Effector memory CD4-positive, alpha-beta T cell (primary cell): ENCODE results near the gene ATP7A.
A peak's percentile ranks its signal among the peaks of the same experiment; 100 is the strongest.
"Not testable (repeated sequence)": the region's sequence is repeated elsewhere in the genome, so short reads cannot be mapped to it uniquely, and the experiment has no call there.

Source experiments
- DNase-seq, 3 donors: peaks; one replicate each; pipeline ENCODE4 v3.0.0-alpha.2; 2020
- H3K27ac ChIP-seq: 2 replicates; pipeline ENCODE4 v1.7.0; 2013; ENCODE audit warnings: mild to moderate bottlenecking, low read length, moderate library complexity; ENCODE audit not compliant: insufficient read depth, poor library complexity, severe bottlenecking
- H3K27me3 ChIP-seq: replicated peaks from 2 replicates; pipeline ENCODE4 v1.7.0; 2013; ENCODE audit warnings: mild to moderate bottlenecking, low read length; ENCODE audit not compliant: insufficient read depth, control insufficient read depth, poor library complexity, severe bottlenecking
- H3K36me3 ChIP-seq: 2 replicates; pipeline ENCODE4 v1.7.0; 2013; ENCODE audit warnings: mild to moderate bottlenecking, low read length, moderate library complexity; ENCODE audit not compliant: control insufficient read depth, insufficient read depth
- H3K4me1 ChIP-seq: 2 replicates; pipeline ENCODE4 v1.7.0; 2013; ENCODE audit warnings: low read length, mild to moderate bottlenecking; ENCODE audit not compliant: control insufficient read depth, insufficient read depth, poor library complexity, severe bottlenecking
- H3K4me3 ChIP-seq: 2 replicates; pipeline ENCODE4 v1.7.0; 2013; ENCODE audit warnings: low read length, low read depth, mild to moderate bottlenecking; ENCODE audit not compliant: insufficient read depth, poor library complexity, severe bottlenecking
- H3K9me3 ChIP-seq: 2 replicates; pipeline ENCODE4 v1.7.0; 2013; ENCODE audit warnings: mild to moderate bottlenecking, low read length, moderate library complexity; ENCODE audit not compliant: control insufficient read depth

The ATP7A gene

DNA sequence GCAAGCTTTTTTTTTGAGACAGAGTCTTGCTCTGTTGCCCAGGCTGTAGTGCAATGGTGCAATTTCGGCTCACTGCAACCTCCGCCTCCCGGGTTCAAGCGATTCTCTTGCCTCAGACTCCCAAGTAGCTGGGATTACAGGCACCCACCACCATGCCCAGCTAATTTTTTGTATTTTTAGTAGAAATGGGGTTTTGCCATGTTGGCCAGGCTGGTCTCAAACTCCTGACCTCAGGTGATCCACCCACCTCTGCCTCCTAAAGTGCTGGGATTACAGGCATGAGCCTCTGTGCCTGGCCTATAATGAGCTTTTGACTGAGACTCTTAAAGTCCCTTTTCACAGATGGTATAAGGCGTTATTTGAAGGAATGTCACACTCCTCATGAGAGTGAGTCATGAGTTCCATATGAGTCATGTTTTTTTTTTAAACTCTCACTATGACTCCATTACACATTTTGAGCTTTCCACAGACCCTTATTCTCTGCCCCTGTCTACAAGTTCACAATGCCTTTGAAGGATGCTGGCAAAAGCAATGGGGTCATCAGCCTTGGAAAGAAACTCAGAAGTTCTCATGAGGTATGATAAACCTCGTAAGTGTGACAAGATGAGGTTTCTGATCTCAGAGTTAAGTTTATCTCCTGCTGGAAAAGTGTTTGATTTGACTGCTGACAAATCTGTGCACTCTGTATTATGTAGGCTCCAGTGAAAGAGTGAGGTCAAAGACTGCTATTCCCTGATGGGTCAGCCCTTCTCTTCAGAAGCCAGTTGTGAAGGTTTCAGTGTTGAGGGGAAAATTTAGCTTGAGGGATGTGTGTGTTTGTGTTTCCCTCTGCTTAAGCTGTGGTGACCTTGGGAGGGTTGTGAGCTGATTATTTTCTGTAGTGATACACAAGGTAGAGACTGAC lies 154.5 kb downstream of the ATP7A start:
- not testable (repeated sequence) for H3K9me3 ChIP-seq, H3K27ac ChIP-seq, H3K4me3 ChIP-seq, H3K4me1 ChIP-seq, H3K36me3 ChIP-seq, H3K27me3 ChIP-seq, DNase-seq

DNA sequence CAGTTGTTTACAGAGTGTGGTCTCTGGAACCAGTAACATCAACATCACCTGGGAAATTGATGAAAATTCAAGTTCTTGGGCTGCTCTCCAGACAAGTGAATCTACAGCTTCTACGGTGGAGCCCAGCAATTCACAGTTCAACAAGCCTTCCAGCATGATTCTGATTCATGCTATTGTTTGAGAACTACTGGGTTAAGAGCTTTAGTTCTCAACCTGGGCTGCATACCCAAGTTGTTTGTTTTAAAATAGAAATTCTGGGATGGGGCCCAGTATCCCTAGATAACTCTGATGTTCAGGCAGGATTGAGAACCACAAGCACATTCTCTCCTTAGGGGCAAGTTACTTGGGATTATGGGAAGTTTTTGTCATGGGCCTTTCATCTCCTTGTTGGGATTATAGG lies 155.6 kb downstream of the ATP7A start:
- Histone ChIP-seq H3K27me3 (no peaks in the 10 kb centered on the region), H3K27ac (no peak overlapping the region), H3K4me1 (no peaks in the 10 kb centered on the region), H3K9me3 (no peaks in the 10 kb centered on the region), H3K36me3 (no peaks in the 10 kb centered on the region), H3K4me3 (no peak overlapping the region)
- no peak for DNase-seq

DNA sequence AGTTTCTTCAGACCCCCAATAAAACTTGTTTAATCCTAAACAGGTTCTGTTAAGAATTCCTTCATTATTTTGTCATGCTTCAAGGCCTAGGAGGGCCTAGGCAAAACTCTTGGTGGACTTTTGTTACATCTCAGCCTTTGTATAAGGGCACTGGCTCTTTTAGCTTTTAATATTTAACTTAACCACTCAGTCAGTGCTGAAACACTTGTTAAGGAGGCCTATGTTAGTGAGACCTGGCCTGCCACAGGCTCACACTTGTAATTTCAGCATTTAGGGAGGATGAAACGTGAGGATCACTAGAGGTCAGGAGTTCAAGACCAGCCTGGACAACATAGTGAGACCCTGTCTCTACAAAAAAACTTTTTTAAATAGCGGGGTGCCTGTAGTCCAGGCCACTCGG lies 160.8 kb downstream of the ATP7A start:
- no peak overlapping the region for H3K4me3 ChIP-seq
- H3K27ac ChIP-seq: no peak overlapping the region
- no peaks in the 10 kb centered on the region for H3K4me1 ChIP-seq
- no peak for DNase-seq
- H3K9me3 ChIP-seq: no peaks in the 10 kb centered on the region
- no peaks in the 10 kb centered on the region for H3K36me3 ChIP-seq
- no peaks in the 10 kb centered on the region for H3K27me3 ChIP-seq

DNA sequence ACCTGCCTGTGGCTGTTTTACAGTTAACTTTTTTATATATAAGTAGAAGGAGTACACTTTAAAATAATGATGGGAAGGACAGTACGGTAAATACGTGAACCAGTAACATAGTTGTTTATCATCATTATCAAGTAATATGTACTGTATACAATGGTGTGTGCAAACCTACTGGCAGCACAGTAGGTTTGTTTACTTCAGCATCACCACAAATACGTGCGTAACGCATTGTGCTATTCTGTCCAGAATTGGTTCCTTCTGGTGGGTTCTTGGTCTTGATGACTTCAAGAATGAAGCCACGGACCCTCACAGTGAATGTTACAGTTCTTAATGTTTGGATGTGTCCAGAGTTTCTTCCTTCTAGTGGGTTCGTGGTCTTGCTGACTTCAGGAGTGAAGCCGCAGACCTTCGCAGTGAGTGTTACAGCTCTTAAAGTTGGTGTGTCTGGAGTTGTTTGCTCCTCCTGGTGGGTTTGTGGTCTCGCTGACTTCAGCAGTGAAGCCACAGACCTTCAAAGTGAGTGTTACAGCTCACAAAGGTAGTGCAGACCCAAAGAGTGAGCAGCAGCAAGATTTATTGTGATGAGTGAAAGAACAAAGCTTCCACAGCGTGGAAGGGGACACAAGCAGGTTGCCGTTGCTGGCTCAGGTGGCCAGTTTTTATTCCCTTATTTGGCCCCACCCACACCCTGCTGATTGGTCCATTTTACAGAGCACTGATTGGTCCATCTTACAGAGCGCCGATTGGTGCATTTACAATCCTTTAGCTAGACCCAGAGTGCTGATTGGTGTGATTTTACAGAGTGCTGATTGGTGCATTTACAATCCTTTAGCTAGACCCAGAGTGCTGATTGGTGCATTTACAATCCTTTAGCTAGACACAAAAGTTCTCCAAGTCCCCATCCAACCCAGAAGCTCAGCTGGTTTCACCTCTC lies 162.9 kb downstream of the ATP7A start:
- H3K9me3 ChIP-seq, H3K36me3 ChIP-seq, H3K27me3 ChIP-seq, H3K27ac ChIP-seq, H3K4me1 ChIP-seq, H3K4me3 ChIP-seq: not testable (repeated sequence)
- peak in 1 of 3 donors; percentile 5 for DNase-seq

DNA sequence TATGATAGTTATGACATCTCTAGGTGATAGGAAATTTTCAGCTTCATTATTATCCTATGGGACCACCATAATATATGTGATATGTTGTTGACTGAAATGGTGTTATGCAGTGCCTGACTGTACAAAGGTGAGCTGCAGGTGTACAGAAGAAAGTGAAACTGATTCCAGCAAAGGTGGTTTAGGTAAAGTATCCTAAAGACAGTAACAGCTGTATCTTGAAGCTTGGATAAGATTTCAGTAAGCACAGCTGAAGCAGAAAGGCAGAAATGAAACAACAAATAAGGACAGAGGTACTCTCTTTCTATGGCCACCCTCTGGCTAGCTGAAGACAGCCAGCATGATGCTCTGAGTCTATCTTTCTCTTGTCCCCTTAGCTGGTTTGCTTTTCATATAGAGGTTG lies 163.6 kb downstream of the ATP7A start:
- H3K4me1 ChIP-seq: no peaks in the 10 kb centered on the region
- H3K27me3 ChIP-seq: no peaks in the 10 kb centered on the region
- no peaks in the 10 kb centered on the region for H3K9me3 ChIP-seq
- no peak overlapping the region for H3K4me3 ChIP-seq
- no peak for DNase-seq
- H3K27ac ChIP-seq: no peak overlapping the region
- no peaks in the 10 kb centered on the region for H3K36me3 ChIP-seq

- Histone ChIP-seq H3K9me3 (no peaks in the 10 kb centered on the region), H3K4me3 (no peak overlapping the region), H3K27ac (no peak overlapping the region), H3K4me1 (no peaks in the 10 kb centered on the region), H3K36me3 (no peaks in the 10 kb centered on the region), H3K27me3 (no peaks in the 10 kb centered on the region)
- no peak for DNase-seq
These were observed 165.4 kb downstream of the ATP7A start for GRCh38 chrX:78075787-78076389.

GRCh38 chrX:78081413-78081812 lies 170.9 kb downstream of the ATP7A start:
- not testable (repeated sequence) for H3K27ac ChIP-seq, H3K4me3 ChIP-seq, H3K27me3 ChIP-seq

GRCh38 chrX:78092296-78092695 lies 181.8 kb downstream of the ATP7A start:
- Histone ChIP-seq H3K4me3 (no peak overlapping the region), H3K27me3 (no peaks in the 10 kb centered on the region), H3K9me3 (no peaks in the 10 kb centered on the region), H3K36me3 (no peaks in the 10 kb centered on the region), H3K27ac (no peak overlapping the region), H3K4me1 (no peaks in the 10 kb centered on the region)
- DNase-seq: no peak

More at GRCh38 chrX:78081413-78081812, 170.9 kb downstream of the ATP7A start:
- not testable (repeated sequence) for DNase-seq, H3K36me3 ChIP-seq, H3K9me3 ChIP-seq, H3K4me1 ChIP-seq

GRCh38 chrX:78098108-78098507 lies 187.6 kb downstream of the ATP7A start:
- Histone ChIP-seq H3K4me3 (no peak overlapping the region), H3K9me3 (no peaks in the 10 kb centered on the region), H3K36me3 (no peaks in the 10 kb centered on the region), H3K27me3 (no peaks in the 10 kb centered on the region), H3K4me1 (no peaks in the 10 kb centered on the region), H3K27ac (no peak overlapping the region)
- DNase-seq: no peak
